A673 (cell line): ENCODE data around the gene ARHGEF35.

ENCODE experiments used
- EZH2 ChIP-seq: fragments of 200-600 bp; sonication (generic); IDR thresholded peaks from 2 replicates; pipeline ENCODE4 v1.6.1; 2017; ENCODE audit warnings: borderline replicate concordance, low read depth, mild to moderate bottlenecking, mixed read lengths, antibody characterized with exemption, low read length; ENCODE audit not compliant: poor library complexity, severe bottlenecking
- TF ChIP-seq, protein P1 (sequence below): fragments of 300-800, 200-600 bp; sonication (generic); conservative IDR thresholded peaks from 2 replicates; pipeline ENCODE4 v1.5.1; 2017; ENCODE audit warnings: low read depth, mild to moderate bottlenecking, antibody characterized with exemption, low read length, moderate library complexity, mixed read lengths

DNA sequence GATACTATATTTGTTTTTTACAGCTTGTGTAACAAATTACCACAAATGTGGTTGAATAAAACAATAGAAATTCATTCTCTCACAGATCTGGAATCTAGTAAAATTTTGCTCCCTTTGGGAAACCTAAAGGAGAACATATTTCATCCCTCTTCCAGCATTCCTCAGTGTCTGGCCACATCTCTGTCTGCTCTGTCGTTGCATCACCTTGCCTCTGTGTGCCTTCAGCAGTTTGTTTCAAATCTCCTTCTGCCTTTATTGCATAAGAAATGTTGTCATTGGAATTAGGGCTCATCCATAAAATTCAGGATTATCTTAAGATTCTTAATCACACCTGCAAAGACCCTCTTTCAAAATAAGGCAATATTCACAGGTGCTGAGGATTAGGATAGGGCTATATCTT is 58.1 kb downstream of the ARHGEF35 start:
- TF ChIP-seq, protein P1, sequence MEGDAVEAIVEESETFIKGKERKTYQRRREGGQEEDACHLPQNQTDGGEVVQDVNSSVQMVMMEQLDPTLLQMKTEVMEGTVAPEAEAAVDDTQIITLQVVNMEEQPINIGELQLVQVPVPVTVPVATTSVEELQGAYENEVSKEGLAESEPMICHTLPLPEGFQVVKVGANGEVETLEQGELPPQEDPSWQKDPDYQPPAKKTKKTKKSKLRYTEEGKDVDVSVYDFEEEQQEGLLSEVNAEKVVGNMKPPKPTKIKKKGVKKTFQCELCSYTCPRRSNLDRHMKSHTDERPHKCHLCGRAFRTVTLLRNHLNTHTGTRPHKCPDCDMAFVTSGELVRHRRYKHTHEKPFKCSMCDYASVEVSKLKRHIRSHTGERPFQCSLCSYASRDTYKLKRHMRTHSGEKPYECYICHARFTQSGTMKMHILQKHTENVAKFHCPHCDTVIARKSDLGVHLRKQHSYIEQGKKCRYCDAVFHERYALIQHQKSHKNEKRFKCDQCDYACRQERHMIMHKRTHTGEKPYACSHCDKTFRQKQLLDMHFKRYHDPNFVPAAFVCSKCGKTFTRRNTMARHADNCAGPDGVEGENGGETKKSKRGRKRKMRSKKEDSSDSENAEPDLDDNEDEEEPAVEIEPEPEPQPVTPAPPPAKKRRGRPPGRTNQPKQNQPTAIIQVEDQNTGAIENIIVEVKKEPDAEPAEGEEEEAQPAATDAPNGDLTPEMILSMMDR: no peak
- TF ChIP-seq EZH2: no peak
